GM12873 (cell line): ENCODE data around the gene ZSCAN18.

Experiments
- TF ChIP-seq, protein P1 (sequence below): IDR thresholded peaks from 2 replicates; pipeline ENCODE4 v1.5.1; 2012; ENCODE audit warnings: low read depth, mild to moderate bottlenecking, moderate library complexity, low read length, control low read depth; ENCODE audit not compliant: insufficient read depth; ENCODE audit errors: missing control alignments

The ZSCAN18 gene

DNA sequence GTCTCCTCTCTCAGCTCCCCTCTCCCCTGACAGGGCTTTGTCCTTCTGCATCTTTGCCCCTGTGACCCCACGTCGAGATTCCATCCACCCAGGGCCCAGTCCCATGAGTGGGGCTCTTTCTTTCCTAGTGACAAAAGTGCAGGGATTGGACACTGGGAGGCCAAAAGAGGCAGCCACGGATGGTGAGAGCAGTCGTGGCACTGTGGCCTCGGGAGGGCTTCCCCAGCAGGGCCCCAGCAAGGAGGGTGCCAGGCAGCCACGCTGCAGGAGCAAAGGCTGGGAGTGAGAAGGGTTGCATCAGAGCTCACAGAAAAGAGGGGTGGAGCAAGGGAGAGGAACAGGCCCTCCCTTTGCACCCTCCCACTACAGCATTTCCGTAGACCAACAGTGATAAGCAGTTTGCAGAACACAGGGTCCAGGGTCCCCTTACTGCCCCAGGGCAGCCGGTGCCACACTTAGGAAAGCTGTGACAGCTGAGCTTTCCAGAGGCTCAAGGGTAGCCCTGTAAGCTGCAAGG is 59.3 kb downstream of the ZSCAN18 start:
- TF ChIP-seq, protein P1, sequence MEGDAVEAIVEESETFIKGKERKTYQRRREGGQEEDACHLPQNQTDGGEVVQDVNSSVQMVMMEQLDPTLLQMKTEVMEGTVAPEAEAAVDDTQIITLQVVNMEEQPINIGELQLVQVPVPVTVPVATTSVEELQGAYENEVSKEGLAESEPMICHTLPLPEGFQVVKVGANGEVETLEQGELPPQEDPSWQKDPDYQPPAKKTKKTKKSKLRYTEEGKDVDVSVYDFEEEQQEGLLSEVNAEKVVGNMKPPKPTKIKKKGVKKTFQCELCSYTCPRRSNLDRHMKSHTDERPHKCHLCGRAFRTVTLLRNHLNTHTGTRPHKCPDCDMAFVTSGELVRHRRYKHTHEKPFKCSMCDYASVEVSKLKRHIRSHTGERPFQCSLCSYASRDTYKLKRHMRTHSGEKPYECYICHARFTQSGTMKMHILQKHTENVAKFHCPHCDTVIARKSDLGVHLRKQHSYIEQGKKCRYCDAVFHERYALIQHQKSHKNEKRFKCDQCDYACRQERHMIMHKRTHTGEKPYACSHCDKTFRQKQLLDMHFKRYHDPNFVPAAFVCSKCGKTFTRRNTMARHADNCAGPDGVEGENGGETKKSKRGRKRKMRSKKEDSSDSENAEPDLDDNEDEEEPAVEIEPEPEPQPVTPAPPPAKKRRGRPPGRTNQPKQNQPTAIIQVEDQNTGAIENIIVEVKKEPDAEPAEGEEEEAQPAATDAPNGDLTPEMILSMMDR: no peak

DNA sequence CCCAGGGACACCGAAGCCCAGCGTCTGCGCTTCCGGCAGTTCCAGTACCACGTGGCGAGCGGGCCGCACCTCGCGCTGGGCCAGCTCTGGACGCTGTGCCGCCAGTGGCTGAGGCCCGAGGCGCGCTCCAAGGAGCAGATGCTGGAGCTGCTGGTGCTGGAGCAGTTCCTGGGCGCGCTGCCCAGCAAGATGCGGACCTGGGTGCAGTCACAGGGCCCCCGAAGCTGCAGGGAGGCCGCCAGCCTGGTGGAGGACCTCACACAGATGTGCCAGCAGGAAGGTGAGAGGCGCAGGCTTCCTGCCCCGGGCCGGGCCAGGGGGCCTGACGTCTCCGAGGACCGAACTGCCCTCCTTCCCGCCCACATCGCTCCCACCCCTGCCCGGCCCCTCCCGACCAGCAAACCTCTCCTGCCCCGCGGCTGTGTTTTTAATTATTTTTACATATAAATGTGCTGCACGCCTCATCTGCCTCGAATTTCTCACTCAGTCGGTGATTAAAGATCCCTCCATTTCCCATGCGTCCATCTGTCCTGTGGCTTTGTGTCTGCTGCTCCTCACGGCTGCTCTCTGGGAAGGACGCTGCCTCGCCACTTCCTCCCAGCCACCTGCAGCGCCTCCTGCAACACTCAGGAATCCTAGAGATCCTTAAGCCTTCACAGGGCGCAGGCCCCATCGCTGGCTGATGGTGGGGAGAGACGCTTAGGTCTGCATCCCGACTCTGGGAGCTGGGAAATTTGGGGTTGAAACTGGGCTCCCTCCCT is 59.9 kb downstream of the ZSCAN18 start:
- TF ChIP-seq, protein P1: no peak

- TF ChIP-seq, protein P1: no peak
Observed at GRCh38 chr19:58035863-58036262, 62.2 kb downstream of the ZSCAN18 start.

DNA sequence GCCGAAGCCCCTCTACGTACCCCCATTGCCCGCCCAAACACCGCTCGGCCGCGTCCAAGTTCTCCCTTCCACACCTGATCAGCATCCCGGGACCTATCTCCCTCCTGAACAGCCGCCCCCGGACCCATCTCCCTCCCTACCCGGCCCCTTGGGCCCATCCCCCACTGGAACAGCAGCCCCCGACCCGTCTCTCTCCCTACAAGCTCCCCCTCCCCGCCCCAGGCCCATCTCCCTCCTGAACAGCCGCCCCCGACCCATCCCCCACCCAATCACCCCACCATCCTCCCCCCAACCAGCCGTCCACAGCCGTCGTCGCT is 63.6 kb downstream of the ZSCAN18 start:
- TF ChIP-seq, protein P1: no peak
